ENCODE measurements around the gene SLC16A12.
"Not testable (repeated sequence)": the region's sequence is repeated elsewhere in the genome, so short reads cannot be mapped to it uniquely, and the experiment has no call there.

The SLC16A12 gene

GRCh38 chr10:89414879-89415821 is 120.2 kb downstream of the SLC16A12 start:
- peak in 1 of 2 experiments; percentile 14 for DNase-seq

- peak in 1 of 2 experiments; percentile 26 for DNase-seq
Observed at GRCh38 chr10:89414146-89414878, 121.1 kb downstream of the SLC16A12 start, which contains the start of gene IFIT5. IFIT5 (plus strand) TSS chr10:89414568; CDS start chr10:89414799, 231 bp downstream.

GRCh38 chr10:89413398-89413912 is 121.9 kb downstream of the SLC16A12 start:
- no peak for DNase-seq

GRCh38 chr10:89412276-89412675 is 123.1 kb downstream of the SLC16A12 start:
- not testable (repeated sequence) for DNase-seq

GRCh38 chr10:89411135-89411534 is 124.3 kb downstream of the SLC16A12 start:
- DNase-seq, result not testable (repeated sequence)

GRCh38 chr10:89410551-89410950 is 124.8 kb downstream of the SLC16A12 start:
- DNase-seq, result not testable (repeated sequence)

- not testable (repeated sequence) for DNase-seq
Observed at GRCh38 chr10:89409282-89409681, 126.1 kb downstream of the SLC16A12 start.

- DNase-seq, result not testable (repeated sequence)
Observed at GRCh38 chr10:89407792-89408191, 127.6 kb downstream of the SLC16A12 start.

GRCh38 chr10:89406178-89406577 is 129.2 kb downstream of the SLC16A12 start:
- not testable (repeated sequence) for DNase-seq

- no peak for DNase-seq
Observed at GRCh38 chr10:89404104-89405047, 131.0 kb downstream of the SLC16A12 start.

GRCh38 chr10:89403043-89403442 is 132.4 kb downstream of the SLC16A12 start:
- DNase-seq, result no peak

- DNase-seq, result no peak
Observed at GRCh38 chr10:89399956-89400355, 135.4 kb downstream of the SLC16A12 start.

GRCh38 chr10:89398003-89398749 is 137.2 kb downstream of the SLC16A12 start:
- no peak for DNase-seq

GRCh38 chr10:89395141-89395540 is 140.3 kb downstream of the SLC16A12 start:
- DNase-seq, result no peak

GRCh38 chr10:89393898-89394297 is 141.5 kb downstream of the SLC16A12 start:
- DNase-seq, result no peak

GRCh38 chr10:89392974-89393373 is 142.4 kb downstream of the SLC16A12 start:
- peak in 1 of 2 experiments; percentile 53 for DNase-seq

- DNase-seq, result peak in 1 of 2 experiments; percentile 18
Observed at GRCh38 chr10:89391907-89392756, 143.3 kb downstream of the SLC16A12 start, which contains the start of gene IFIT1. IFIT1 (plus strand) TSS chr10:89392623; CDS start chr10:89392713, 90 bp downstream.

GRCh38 chr10:89391226-89391576 is 144.2 kb downstream of the SLC16A12 start:
- not testable (repeated sequence) for DNase-seq

GRCh38 chr10:89390476-89391225 is 144.7 kb downstream of the SLC16A12 start:
- DNase-seq, result no peak
